ENCODE results near the gene NADK.
"Not testable (repeated sequence)": the region's sequence is repeated elsewhere in the genome, so short reads cannot be mapped to it uniquely, and the experiment has no call there.

The NADK gene

DNA sequence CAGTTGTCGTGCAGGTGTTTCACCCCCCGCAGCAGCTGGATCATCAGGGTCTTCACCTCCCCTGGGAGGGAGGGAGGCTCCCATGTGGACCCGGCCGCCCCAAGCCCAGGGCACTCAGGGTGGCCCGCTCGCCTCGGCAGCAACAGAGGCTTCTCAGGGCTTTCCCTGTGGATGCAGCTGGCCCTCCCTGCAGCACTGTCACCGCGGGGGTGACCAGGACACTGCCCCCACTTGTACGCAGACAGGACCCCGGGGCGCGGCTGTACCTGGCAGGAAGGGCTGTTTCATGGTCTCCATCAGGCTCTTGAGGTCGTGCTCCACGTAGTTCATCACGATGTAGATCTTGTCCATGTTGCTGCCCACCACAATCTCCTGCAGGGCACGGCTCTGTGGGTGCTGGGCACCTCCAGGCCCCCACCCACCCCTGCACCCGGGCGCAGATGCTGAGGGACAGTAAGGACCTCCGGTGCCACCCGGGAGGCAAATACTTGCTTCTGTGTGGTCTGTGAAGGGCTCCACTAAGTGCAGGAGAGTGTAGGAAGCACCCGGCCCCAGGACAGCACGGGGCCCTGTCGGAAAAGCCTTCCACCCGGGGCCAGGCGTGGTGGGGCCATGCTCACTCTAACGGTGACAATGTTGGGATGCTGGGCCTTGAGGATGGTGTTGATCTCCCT lies 73.8 kb downstream of the NADK start:
- H3K79me1 ChIP-seq (replicated peaks; ENCODE audit: low read length, poor library complexity, severe bottlenecking); H3K27me3 ChIP-seq (ENCODE audit: control insufficient read depth in 1 of 2, insufficient read depth in 1 of 2, low read length in 2 of 2); H3K14ac ChIP-seq (ENCODE audit: low read length in 2 of 2); H3K18ac ChIP-seq (ENCODE audit: low read depth in 1 of 2, low read length in 2 of 2); H3K23ac ChIP-seq (ENCODE audit: low read length in 2 of 2); H2BK12ac ChIP-seq (ENCODE audit: low read length in 2 of 2); H2BK120ac ChIP-seq (ENCODE audit: low read depth, low read length); H2BK15ac ChIP-seq (ENCODE audit: low read depth, poor library complexity, severe bottlenecking); DNase-seq; H2AK5ac ChIP-seq (ENCODE audit: low read length, severe bottlenecking); H3K4ac ChIP-seq (ENCODE audit: low read depth in 1 of 2, low read length in 2 of 2); H2BK5ac ChIP-seq (ENCODE audit: low read depth, low read length, poor library complexity, severe bottlenecking); H3K9me3 ChIP-seq (ENCODE audit: control insufficient read depth, low read length); H2AFZ ChIP-seq (ENCODE audit: low read depth, low read length); H3K27ac ChIP-seq (ENCODE audit: low read length, poor library complexity, severe bottlenecking); H3K9ac ChIP-seq (ENCODE audit: low read length); H3K4me3 ChIP-seq (ENCODE audit: insufficient read depth in 1 of 2, low read depth in 1 of 2, low read length in 2 of 2); H3K4me2 ChIP-seq (ENCODE audit: low read length, poor library complexity, severe bottlenecking); H3K4me1 ChIP-seq (ENCODE audit: control insufficient read depth, insufficient read depth, low read depth, low read length); H4K91ac ChIP-seq (ENCODE audit: low read length); H4K8ac ChIP-seq (ENCODE audit: low read length): not testable (repeated sequence)
- 95% methylated on average over 22 of the region's 27 CpGs for WGBS
- peaks cover 4 to 20% of the 10 kb centered on the region in 2 experiments for H3K36me3 ChIP-seq (ENCODE audit: control insufficient read depth in 1 of 2, insufficient read depth in 2 of 2, low read depth in 1 of 2, low read length in 2 of 2)

DNA sequence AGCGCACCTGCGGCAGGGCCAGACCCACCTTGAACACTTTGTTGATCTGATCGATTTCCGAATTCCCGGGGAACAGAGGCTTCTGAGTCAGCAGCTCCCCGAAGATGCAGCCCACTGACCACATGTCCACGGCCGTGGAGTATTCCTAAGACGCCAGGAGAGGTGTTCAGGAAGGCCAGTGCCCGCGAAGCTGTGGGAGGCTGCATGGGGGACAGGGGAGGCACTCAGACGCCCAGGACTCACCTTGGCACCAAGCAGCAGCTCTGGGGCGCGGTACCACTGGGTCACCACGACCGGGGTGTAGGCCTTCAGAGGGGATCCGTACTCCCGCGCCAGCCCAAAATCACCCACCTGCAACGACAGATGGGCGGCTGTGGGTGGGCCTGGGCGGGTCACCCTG lies 74.5 kb downstream of the NADK start:
- Histone ChIP-seq H3K23ac (ENCODE audit: low read length in 2 of 2) (no peak overlapping the region), H2AFZ (ENCODE audit: low read depth, low read length) (no peak overlapping the region), H2AK5ac (ENCODE audit: low read length, severe bottlenecking) (no peak overlapping the region), H2BK12ac (ENCODE audit: low read length in 2 of 2) (no peak overlapping the region), H3K4me2 (ENCODE audit: low read length, poor library complexity, severe bottlenecking) (no peak overlapping the region), H4K8ac (ENCODE audit: low read length) (no peak overlapping the region), H3K9me3 (ENCODE audit: control insufficient read depth, low read length) (no peaks in the 10 kb centered on the region), H3K14ac (ENCODE audit: low read length in 2 of 2) (no peak overlapping the region), H4K91ac (ENCODE audit: low read length) (no peak overlapping the region), H2BK15ac (ENCODE audit: low read depth, poor library complexity, severe bottlenecking) (no peak overlapping the region), H3K18ac (ENCODE audit: low read depth in 1 of 2, low read length in 2 of 2) (no peak overlapping the region), H3K27ac (ENCODE audit: low read length, poor library complexity, severe bottlenecking) (no peak overlapping the region), H3K4ac (ENCODE audit: low read depth in 1 of 2, low read length in 2 of 2) (no peak overlapping the region), H2BK5ac (ENCODE audit: low read depth, low read length, poor library complexity, severe bottlenecking) (no peak overlapping the region), H3K27me3 (ENCODE audit: control insufficient read depth in 1 of 2, insufficient read depth in 1 of 2, low read length in 2 of 2) (no peaks in the 10 kb centered on the region), H3K4me1 (ENCODE audit: control insufficient read depth, insufficient read depth, low read depth, low read length) (no peaks in the 10 kb centered on the region), H2BK120ac (ENCODE audit: low read depth, low read length) (no peak overlapping the region), H3K9ac (ENCODE audit: low read length) (no peak overlapping the region), H3K36me3 (ENCODE audit: control insufficient read depth in 1 of 2, insufficient read depth in 2 of 2, low read depth in 1 of 2, low read length in 2 of 2) (peaks cover 4 to 20% of the 10 kb centered on the region in 2 experiments), H3K79me1 (replicated peaks; ENCODE audit: low read length, poor library complexity, severe bottlenecking) (peaks cover 2% of the 10 kb centered on the region), H3K4me3 (ENCODE audit: insufficient read depth in 1 of 2, low read depth in 1 of 2, low read length in 2 of 2) (no peak overlapping the region)
- 96% methylated on average over 22 of the region's 22 CpGs for WGBS
- no peak for DNase-seq

DNA sequence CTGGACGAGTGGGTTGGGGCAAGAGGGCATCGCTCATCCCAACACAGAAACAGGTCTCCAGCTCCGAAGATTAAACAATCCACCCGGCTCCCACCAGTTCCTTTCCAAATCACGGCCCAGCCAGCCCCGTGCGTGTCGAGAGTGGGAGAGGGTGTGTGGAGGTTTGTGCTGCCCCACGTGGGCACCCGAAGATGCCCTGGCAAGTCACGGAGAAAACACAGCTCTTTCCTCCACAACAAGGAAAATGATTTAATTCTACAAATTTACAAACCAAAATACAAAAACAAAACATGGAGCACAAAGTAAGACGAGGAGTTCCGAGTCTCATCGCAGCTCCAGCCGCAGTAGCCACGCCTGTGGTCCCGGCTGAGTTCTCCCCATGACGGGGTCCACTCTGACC lies 75.8 kb downstream of the NADK start:
- not testable (repeated sequence) for H3K79me1 ChIP-seq (replicated peaks; ENCODE audit: low read length, poor library complexity, severe bottlenecking); H2AK5ac ChIP-seq (ENCODE audit: low read length, severe bottlenecking); H3K4me1 ChIP-seq (ENCODE audit: control insufficient read depth, insufficient read depth, low read depth, low read length); H3K4me2 ChIP-seq (ENCODE audit: low read length, poor library complexity, severe bottlenecking); H2BK5ac ChIP-seq (ENCODE audit: low read depth, low read length, poor library complexity, severe bottlenecking); H3K9me3 ChIP-seq (ENCODE audit: control insufficient read depth, low read length); H3K23ac ChIP-seq (ENCODE audit: low read length in 2 of 2); H3K4me3 ChIP-seq (ENCODE audit: insufficient read depth in 1 of 2, low read depth in 1 of 2, low read length in 2 of 2); H4K8ac ChIP-seq (ENCODE audit: low read length); H3K18ac ChIP-seq (ENCODE audit: low read depth in 1 of 2, low read length in 2 of 2); H2BK15ac ChIP-seq (ENCODE audit: low read depth, poor library complexity, severe bottlenecking); H2AFZ ChIP-seq (ENCODE audit: low read depth, low read length); H3K9ac ChIP-seq (ENCODE audit: low read length); H2BK120ac ChIP-seq (ENCODE audit: low read depth, low read length); H3K27me3 ChIP-seq (ENCODE audit: control insufficient read depth in 1 of 2, insufficient read depth in 1 of 2, low read length in 2 of 2); H3K4ac ChIP-seq (ENCODE audit: low read depth in 1 of 2, low read length in 2 of 2); H3K14ac ChIP-seq (ENCODE audit: low read length in 2 of 2); H3K27ac ChIP-seq (ENCODE audit: low read length, poor library complexity, severe bottlenecking); DNase-seq; H2BK12ac ChIP-seq (ENCODE audit: low read length in 2 of 2); H4K91ac ChIP-seq (ENCODE audit: low read length)
- peaks cover 4 to 20% of the 10 kb centered on the region in 2 experiments for H3K36me3 ChIP-seq (ENCODE audit: control insufficient read depth in 1 of 2, insufficient read depth in 2 of 2, low read depth in 1 of 2, low read length in 2 of 2)
- no CpG with 5 or more reads among the region's 18 CpGs for WGBS

All from mesenchymal stem cell (in vitro differentiated cells and primary cell).